Heart right ventricle (tissue), 16 donors: ENCODE measurements around the gene CHEK1. TPM values are rescaled to one million over a fixed set of nuclear protein-coding genes. Genes with fewer than 3 reads are reported as not detected.
"Not testable (repeated sequence)": the region's sequence is repeated elsewhere in the genome, so short reads cannot be mapped to it uniquely, and the experiment has no call there.

Source experiments
- ATAC-seq, 8 donors: fragments of 200-7000 bp; cut with Tn5 transposase; one replicate each; pipeline ENCODE4 v1.9.1; 2020; ENCODE audit warnings: mild to moderate bottlenecking in 8 of 8, moderate library complexity in 8 of 8, moderate number of reproducible peaks in 1 of 8
- DNase-seq, 2 donors: peaks; one replicate each; pipeline ENCODE4 v3.0.0-alpha.2; 2020
- H3K27ac ChIP-seq, 10 donors: fragments of 200-600 bp; sonication (generic) in 2 of 10; one replicate each; pipeline versions ENCODE4 v1.5.0 to v1.8.0; 2020 to 2022; ENCODE audit warnings: mild to moderate bottlenecking in 3 of 10
- H3K27me3 ChIP-seq, 7 donors: fragments of 200-600 bp; one replicate each; pipeline ENCODE4 v1.8.0; 2021 to 2022; ENCODE audit warnings: mild to moderate bottlenecking in 2 of 7
- H3K36me3 ChIP-seq, 9 donors: fragments of 200-600 bp; sonication (generic) in 1 of 9; one replicate each; pipeline versions ENCODE4 v1.5.0 to v1.8.0; 2020 to 2022; ENCODE audit warnings: mild to moderate bottlenecking in 2 of 9
- H3K4me1 ChIP-seq, 9 donors: fragments of 200-600 bp; sonication (generic) in 1 of 9; one replicate each; pipeline versions ENCODE4 v1.5.0 to v1.8.0; 2020 to 2022; ENCODE audit warnings: mild to moderate bottlenecking in 4 of 9
- H3K4me3 ChIP-seq, 10 donors: fragments of 200-600 bp; sonication (generic) in 2 of 10; one replicate each; pipeline versions ENCODE4 v1.5.0 to v1.8.0; 2020 to 2022; ENCODE audit warnings: mild to moderate bottlenecking in 7 of 10, moderate library complexity in 2 of 10
- H3K9me3 ChIP-seq, 11 donors: fragments of 200-600 bp in 10 of 11; sonication (generic) in 2 of 11; one replicate each; pipeline versions ENCODE4 v1.5.0 to v1.8.0; 2013 to 2022; ENCODE audit warnings: mild to moderate bottlenecking in 2 of 11, control low read depth in 1 of 11, moderate library complexity in 1 of 11
- WGBS, 2 donors: extraction: QIAGEN DNeasy Blood & Tissue Kit; methylation state at CpG; one replicate each; pipeline ENCODE4 v1.1.7; 2013; ENCODE audit warnings: inconsistent platforms in 1 of 2; 5-methylcytosine and 5-hydroxymethylcytosine counted together
- intact Hi-C, 10 donors: fragments of 100-400 bp; cut with DNase I; formaldehyde crosslinking; loops; one replicate each; pipeline versions ENCODE4 v1.11.1 to v1.14.2; 2022
- long read RNA-seq, 3 donors: library from polyadenylated mRNA; unstranded; transcript quantifications; one replicate each; pipeline ENCODE4 v2.0.0, GENCODE V29; 2020 to 2021
- polyA plus RNA-seq, 2 donors: library from polyadenylated mRNA; stranded (reverse); fragments of 200-250 nt; gene quantifications; one replicate each; pipeline ENCODE4 v1.2.3, GENCODE V29; 2013
- total RNA-seq, 10 donors: library from RNA; stranded (reverse); fragmentation: NEBNext Ultra II Directional in 3 of 10; extraction: Animal tissue kit (Norgen Biotek cat#: 25700) in 3 of 10; gene quantifications; one replicate each; pipeline versions ENCODE4 v1.2.1 to v1.2.4, GENCODE V29; 2021 to 2023
- TF ChIP-seq, protein P1 (sequence below), 9 donors: fragments of 200-600 bp; sonication (generic) in 2 of 9; IDR thresholded peaks; one replicate each; pipeline versions ENCODE4 v1.5.0 to v1.8.0; 2021 to 2022; ENCODE audit warnings: antibody characterized with exemption in 9 of 9, mild to moderate bottlenecking in 5 of 9, moderate library complexity in 1 of 9
- donor health status: Arrhythmogenic right ventricular cardiomyopathy.
- donor health status: ischemic (EF 13 %, LVEDD 7.1; RV severe dilation, severe dysfunction).
- donor health status: healthy with polysubstance abuse.
- donor health status: DM: no; HTN: yes; CAD: no.
- donor health status: DM: no; HTN: no; CAD: no.
- donor health status: ischemic (EF 25% LVEDD 6.9; RV normal size, moderate dysfunction).
- donor health status: ischemic (EF 25% LVEDD 5.7; RV mildly dilated, moderate dysfunction).
- donor health status: healthy.
- donor health status: DM: yes; HTN: yes; CAD: no.
- donor health status: Ischemic cardiomyopathy.
- donor health status: ischemic (EF 35%, LVEDD 5.7; RV mildly dilated, moderate dysfunction).
- donor health status: nonischemic (EF 11% LVEDD 7.7; RV severe dilation, severe dysfunction).
- donor health status: DM: yes; HTN: yes; CAD: no.
- donor health status: PGD.
- donor health status: ischemic (EF 29% LVEDD 5.4; RV normal size, mild dysfunction).
- donor health status: nonischemic (EF 23%, LVEDD 6.1; RV moderate dilation, normal function).

The CHEK1 gene
- total RNA-seq (1 to 10 TPM in 8 of 10 donors, under 1 TPM in 2; 0.93 to 3.8 (median 1.3) TPM), polyA plus RNA-seq (under 1 TPM; 0.64 to 0.73 TPM)
- long read RNA-seq, donor 1 = 0 reads
- long read RNA-seq, donor 2 = 0 reads
- long read RNA-seq, donor 3, partial matches to known transcripts = 0 of 1 reads
- long read RNA-seq, donor 3, other reads (novel, unspliced or antisense) = 1 of 1 reads

DNA sequence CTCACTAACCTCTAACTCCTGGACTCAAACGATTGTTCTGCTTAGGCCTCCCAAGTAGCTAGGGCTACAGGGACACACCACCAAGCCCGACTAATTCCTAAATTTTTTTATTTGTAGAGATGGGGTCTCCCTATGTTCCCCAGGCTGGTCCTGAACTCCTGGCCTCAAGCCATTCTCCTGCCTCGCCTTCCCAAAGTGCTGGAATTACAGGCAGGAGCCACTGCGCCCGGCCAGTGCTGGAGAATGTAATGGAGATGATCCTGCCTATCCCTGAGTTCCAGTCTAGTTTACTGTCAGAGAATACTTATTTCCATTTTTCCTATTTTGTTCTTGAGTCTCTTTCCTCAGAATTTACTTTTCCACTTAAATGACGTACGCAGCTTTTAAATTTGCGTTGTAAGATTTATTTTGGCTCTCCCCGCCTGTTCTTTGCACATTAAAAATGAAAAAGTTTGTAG lies at the start of gene CHEK1:
Gene CHEK1 (plus strand): TSS at position 408 of the 458 bp plus-strand sequence. CDS start 1,606 bp downstream, outside the sequence.
- 62 to 64% methylated on average over 9 of the region's 9 CpGs for WGBS, 2 donors
- peak within 1 kb of the TSS; percentile 32 to 95 (median 70) for H3K4me3 ChIP-seq
- H3K27me3 ChIP-seq = no peaks in the 10 kb centered on the region
- no peak for DNase-seq
- ATAC-seq = no peak
- peak within 1 kb of the TSS; percentile 91 to 99 (median 96) for H3K27ac ChIP-seq
- H3K4me1 ChIP-seq = peaks cover 0 to 28% (median 20%) of the 10 kb centered on the region in 9 donors
- H3K9me3 ChIP-seq = no peaks in the 10 kb centered on the region
- peaks cover 0 to 35% (median 20%) of the 10 kb centered on the region in 9 donors for H3K36me3 ChIP-seq
- intact Hi-C loops = loop anchor here in 7 of 10 donors (5.0 to 10.0 kb wide), 9 partner anchors 32 to 583 kb away; partner anchors contain the start of genes HYLS1 (in 3 of the 7), EI24 (in 1 of the 7), FEZ1 (in 1 of the 7) and STT3A (in 1 of the 7)
- TF ChIP-seq, protein P1, sequence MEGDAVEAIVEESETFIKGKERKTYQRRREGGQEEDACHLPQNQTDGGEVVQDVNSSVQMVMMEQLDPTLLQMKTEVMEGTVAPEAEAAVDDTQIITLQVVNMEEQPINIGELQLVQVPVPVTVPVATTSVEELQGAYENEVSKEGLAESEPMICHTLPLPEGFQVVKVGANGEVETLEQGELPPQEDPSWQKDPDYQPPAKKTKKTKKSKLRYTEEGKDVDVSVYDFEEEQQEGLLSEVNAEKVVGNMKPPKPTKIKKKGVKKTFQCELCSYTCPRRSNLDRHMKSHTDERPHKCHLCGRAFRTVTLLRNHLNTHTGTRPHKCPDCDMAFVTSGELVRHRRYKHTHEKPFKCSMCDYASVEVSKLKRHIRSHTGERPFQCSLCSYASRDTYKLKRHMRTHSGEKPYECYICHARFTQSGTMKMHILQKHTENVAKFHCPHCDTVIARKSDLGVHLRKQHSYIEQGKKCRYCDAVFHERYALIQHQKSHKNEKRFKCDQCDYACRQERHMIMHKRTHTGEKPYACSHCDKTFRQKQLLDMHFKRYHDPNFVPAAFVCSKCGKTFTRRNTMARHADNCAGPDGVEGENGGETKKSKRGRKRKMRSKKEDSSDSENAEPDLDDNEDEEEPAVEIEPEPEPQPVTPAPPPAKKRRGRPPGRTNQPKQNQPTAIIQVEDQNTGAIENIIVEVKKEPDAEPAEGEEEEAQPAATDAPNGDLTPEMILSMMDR (IDR thresholded peaks at IDR 0.05) = no peak

DNA sequence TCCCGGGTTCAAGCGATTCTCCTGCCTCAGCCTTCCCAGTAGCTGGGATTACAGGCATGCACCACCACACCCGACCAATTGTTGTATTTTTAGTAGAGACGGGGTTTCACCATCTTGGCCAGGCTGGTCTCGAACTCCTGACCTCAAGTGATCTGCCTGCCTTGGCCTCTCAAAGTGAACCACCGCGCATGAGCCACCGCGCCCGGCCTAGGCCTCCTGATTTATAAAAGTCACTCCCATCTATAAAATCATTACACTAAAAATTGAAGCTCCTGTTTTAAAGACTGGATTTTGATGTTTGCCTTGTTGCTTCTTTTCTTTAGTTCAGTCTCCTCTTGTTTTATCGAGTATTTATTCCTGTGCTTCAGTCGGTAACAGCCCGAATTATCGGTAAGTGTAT lies 47.8 kb upstream of the CHEK1 start:
- H3K36me3 ChIP-seq = peaks cover 13 to 100% (median 81%) of the 10 kb centered on the region in 9 donors
- H3K9me3 ChIP-seq, DNase-seq, H3K4me1 ChIP-seq, H3K27me3 ChIP-seq, H3K27ac ChIP-seq, ATAC-seq, intact Hi-C loops, H3K4me3 ChIP-seq: not testable (repeated sequence)
- 97 to 98% methylated on average over 14 of the region's 14 CpGs for WGBS, 2 donors

DNA sequence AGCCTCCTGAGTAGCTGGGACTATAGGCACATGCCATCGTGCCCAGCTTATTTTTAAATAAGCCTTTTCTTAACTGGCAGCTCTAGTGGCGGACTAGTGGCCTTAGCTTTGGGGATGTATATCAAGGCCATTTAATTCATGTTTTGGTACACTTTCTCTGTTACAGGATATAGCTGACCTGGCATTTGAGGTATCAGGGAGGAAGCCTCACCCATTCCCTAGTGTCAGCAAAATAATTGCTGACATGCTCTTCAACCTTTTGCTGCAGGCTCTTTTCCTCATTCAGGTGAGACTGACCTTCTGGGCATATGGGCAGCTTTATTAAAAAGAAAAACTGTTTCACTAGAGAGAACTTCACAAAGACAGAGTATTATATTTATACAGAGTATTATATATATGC lies 46.2 kb upstream of the CHEK1 start:
- 99 to 100% methylated on average over 2 of the region's 2 CpGs for WGBS, 2 donors
- ATAC-seq = no peak
- no peaks in the 10 kb centered on the region for H3K4me1 ChIP-seq

DNA sequence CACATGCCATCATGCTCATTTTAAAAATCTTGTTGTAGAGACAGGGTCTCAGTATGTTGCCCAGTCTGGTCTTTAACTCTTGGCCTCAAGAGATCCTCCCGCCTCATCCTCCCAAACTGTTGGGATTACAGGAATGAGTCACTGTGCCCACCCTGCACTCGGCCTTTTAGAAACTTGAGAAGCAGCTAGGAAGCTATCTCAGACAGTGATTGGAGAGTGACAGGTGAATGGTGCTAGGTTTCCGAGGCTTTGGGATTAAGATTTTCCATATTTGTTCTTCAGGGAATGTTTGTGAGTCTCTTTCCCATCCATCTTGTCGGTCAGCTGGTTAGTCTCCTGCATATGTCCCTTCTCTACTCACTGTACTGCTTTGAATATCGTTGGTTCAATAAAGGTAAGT lies 45.2 kb upstream of the CHEK1 start:
- H3K27me3 ChIP-seq = no peaks in the 10 kb centered on the region
- TF ChIP-seq, protein P1 (IDR thresholded peaks at IDR 0.05) = no peak
- H3K36me3 ChIP-seq = peaks cover 13 to 100% (median 89%) of the 10 kb centered on the region in 9 donors
- intact Hi-C loops = no loop called here
- DNase-seq (no peak), ATAC-seq (no peak)
- H3K9me3 ChIP-seq = no peaks in the 10 kb centered on the region
- no peak overlapping the region for H3K27ac ChIP-seq
- no peaks in the 10 kb centered on the region for H3K4me1 ChIP-seq
- 95 to 98% methylated on average over 5 of the region's 5 CpGs for WGBS, 2 donors
- H3K4me3 ChIP-seq = no peak overlapping the region

More for the DNA sequence above, 46.2 kb upstream of the CHEK1 start:
- intact Hi-C loops = no loop called here
- no peak for DNase-seq
- Histone ChIP-seq H3K36me3 (peaks cover 13 to 100% (median 97%) of the 10 kb centered on the region in 9 donors), H3K27ac (no peak overlapping the region), H3K4me3 (no peak overlapping the region), H3K27me3 (no peaks in the 10 kb centered on the region), H3K9me3 (no peaks in the 10 kb centered on the region)
- TF ChIP-seq, protein P1 (IDR thresholded peaks at IDR 0.05) = no peak

DNA sequence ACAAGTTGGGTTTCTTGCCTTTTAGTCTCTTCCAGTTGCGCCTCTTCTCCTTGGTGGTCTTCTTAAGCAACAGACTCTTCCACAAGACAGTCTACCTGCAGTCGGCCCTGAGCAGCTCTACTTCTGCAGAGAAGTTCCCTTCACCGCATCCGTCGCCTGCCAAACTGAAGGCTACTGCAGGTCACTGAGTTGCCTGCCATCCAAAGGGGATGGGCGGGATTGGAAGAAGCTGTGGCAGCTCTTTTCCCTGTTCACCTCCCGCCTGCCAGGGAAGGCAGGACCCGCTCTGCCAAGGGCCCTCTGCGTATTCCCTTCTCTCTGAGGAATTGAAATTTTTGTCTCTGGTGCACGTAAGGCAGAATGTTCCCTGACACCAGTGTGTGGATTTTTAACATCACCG lies 41.5 kb upstream of the CHEK1 start:
- Histone ChIP-seq H3K4me3 (no peak overlapping the region), H3K36me3 (peaks cover 5 to 72% (median 52%) of the 10 kb centered on the region in 9 donors), H3K27ac (no peak overlapping the region), H3K4me1 (no peaks in the 10 kb centered on the region), H3K27me3 (no peaks in the 10 kb centered on the region), H3K9me3 (no peaks in the 10 kb centered on the region)
- 95 to 98% methylated on average over 11 of the region's 11 CpGs for WGBS, 2 donors
- ATAC-seq = no peak
- no peak for DNase-seq
- intact Hi-C loops = no loop called here
- TF ChIP-seq, protein P1 (IDR thresholded peaks at IDR 0.05) = no peak
